Subcutaneous adipose tissue (tissue), 4 donors: ENCODE measurements around the gene NRXN3. TPM values are rescaled to one million over a fixed set of nuclear protein-coding genes. Genes with fewer than 3 reads are reported as not detected.

Source experiments
- CTCF ChIP-seq: fragments of 450-650 bp; IDR thresholded peaks from one replicate; pipeline ENCODE4 v1.5.1; 2016; ENCODE audit warnings: low read depth, mild to moderate bottlenecking, control low read depth, antibody characterized with exemption, moderate library complexity
- total RNA-seq, 4 donors: library from RNA; depleted of rRNA; stranded (reverse); fragments of >200 nt; gene quantifications; one replicate each; pipeline ENCODE4 v1.1.0, GENCODE V29; 2016

The NRXN3 gene
- total RNA-seq, 4 donors from 2014 or later = 0.57 to 2.4 (median 1.1) TPM; not detected in 1

DNA sequence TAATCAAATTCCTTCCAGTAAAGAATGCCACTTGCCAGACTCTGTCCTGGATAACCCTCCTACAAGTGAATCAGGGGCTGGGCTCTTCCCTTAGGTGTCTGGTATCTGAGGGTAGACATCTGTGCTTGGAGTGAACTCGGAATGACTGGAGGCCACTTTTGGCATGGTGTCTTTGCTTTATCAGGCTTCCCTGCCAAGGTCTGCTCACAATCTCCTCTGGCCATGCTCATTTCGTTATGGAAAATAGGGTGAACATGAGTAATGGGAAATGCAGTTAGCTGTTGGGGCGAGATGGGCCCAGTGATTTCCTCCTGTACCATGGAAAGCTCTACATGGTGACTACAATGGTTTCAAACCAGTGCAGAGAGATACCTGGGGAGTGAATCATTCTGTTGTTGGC, 212.9 kb downstream of the NRXN3 start:
- TF ChIP-seq CTCF = no peak

GRCh38 chr14:78398216-78398615, 228.0 kb downstream of the NRXN3 start:
- no peak for TF ChIP-seq CTCF

DNA sequence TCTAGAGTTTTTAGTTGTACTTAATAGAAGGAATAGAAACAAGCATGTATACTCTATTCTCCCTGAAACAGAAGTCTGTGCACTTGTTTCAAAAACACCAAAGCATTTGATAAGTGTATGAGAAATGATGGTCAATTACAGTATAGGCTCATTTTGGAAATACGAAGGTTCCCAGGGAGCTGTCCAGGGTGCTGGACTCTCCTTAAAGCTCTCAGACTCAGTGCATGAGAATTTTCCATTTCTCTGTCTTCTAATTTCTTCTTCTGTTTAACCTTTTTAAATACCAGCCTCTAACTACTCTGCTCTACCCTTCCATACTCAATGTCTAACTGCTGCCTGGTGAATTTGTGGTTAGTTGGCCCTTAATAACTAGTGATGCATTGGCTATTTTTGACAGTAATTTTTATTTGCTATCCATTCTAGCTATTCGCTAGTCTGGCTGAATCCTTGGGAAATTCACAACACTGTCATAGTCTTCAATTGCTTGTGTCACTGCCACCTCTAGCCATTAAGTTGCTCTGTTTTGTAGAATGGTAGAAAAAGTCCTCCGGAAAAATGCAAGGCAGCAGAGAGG, 229.2 kb downstream of the NRXN3 start:
- no peak for TF ChIP-seq CTCF

DNA sequence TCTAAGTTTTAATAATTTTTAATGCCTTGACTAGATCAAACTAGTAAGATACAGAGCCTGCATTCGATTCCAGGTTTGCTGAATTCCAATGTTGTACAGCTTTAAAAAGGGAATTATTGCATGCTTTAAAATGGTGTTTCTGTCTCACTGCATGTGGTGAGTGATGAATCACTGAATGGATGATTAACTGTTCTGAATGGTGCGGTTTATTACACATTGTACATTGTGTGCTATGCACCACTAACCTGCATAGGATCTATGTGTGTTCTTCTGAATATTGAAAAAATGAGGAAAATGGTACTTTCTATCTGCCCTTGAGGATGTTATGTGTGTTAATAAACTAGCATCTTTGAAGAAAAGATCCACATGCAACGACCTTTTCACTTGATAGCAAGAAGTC, 231.7 kb downstream of the NRXN3 start:
- TF ChIP-seq CTCF = no peak

DNA sequence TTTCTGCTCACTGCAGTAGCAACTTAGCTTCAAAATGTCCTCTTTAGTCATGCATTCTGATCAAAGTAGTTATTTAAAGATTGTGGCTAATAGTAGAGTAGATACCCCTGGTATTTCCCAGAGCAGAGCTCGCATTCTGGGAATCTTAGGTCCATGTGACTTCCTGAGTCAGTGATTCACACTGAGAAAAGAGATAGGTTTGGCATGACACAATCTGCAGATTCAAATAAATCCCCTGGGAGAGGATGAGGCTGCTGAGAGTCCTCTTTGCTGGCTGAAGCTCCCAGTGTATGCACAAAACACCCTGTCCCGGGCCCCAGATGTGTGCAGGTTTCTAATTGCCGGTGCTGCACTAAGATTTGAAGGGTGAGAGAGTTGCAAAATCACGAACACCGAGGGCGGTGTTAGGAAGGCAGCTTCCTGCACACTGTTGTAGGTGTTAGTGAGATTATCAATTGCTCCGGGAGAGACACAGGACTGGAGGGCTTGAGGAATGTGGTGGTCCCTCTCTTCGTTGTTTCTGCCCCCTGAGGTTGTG, 233.2 kb downstream of the NRXN3 start:
- no peak for TF ChIP-seq CTCF

DNA sequence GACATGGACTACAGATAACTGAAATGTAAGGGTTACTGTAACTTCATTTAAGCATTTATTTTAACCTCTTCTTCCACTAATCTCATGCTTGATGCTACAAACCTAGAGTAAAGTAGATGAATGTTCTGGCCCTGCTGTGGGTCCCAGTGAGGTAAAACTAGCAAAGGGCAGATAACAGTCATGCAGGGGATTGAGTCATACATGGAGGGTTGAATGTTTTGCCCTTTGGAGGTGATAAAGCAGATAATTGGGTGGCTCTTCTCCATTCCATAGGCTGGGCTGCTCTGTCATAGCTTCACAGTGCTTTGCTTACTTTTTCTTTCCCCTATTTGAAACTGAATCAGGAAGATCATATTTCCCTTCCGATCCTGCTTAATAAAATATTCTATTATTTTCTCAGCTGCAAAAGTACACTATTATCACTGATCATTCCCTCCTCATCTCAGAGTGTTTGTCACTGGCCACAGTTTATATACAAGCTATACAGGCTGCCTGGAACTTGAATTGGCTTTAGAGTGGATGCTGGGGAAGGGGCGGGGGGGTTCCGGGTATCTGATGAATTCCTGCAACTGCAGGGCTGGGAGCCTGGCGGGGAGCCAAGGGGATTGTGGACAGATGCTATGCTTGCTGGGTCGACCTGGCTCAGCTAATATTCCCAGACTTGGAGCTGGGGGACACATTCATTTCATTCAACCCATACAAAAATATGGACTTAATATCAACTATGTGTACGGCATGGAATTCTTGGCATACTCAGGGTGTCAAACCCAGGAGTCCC, 235.1 kb downstream of the NRXN3 start:
- TF ChIP-seq CTCF = no peak

- no peak for TF ChIP-seq CTCF
Measured at GRCh38 chr14:78412475-78412874, 242.3 kb downstream of the NRXN3 start.
